T-helper 1 cell treated with Interleukin-12 subunit alpha and Interleukin-12 subunit beta and Interleukin-4 antibody, amounts not matched to agents 30 μg/mL and 1 μg/mL, for 36 hours (primary cell): ENCODE results near the gene DENND1A.
"Not testable (repeated sequence)": the region's sequence is repeated elsewhere in the genome, so short reads cannot be mapped to it uniquely, and the experiment has no call there.

Experiments
- H3K27ac Mint-ChIP-seq: one replicate; pipeline ENCODE4 v1.8.0; 2021; ENCODE audit warnings: mild to moderate bottlenecking, mixed read lengths
- H3K27me3 Mint-ChIP-seq: one replicate; pipeline ENCODE4 v1.8.0; 2021; ENCODE audit warnings: low read depth, mixed read lengths
- H3K36me3 Mint-ChIP-seq: one replicate; pipeline ENCODE4 v1.8.0; 2021; ENCODE audit warnings: low read depth, mixed read lengths
- H3K4me1 Mint-ChIP-seq: one replicate; pipeline ENCODE4 v1.8.0; 2021; ENCODE audit warnings: low read depth, mixed read lengths
- H3K4me3 Mint-ChIP-seq: one replicate; pipeline ENCODE4 v1.8.0; 2021; ENCODE audit warnings: mild to moderate bottlenecking, moderate library complexity, mixed read lengths
- H3K9me3 Mint-ChIP-seq: one replicate; pipeline ENCODE4 v1.8.0; 2021; ENCODE audit warnings: mixed read lengths

DENND1A gene

DNA sequence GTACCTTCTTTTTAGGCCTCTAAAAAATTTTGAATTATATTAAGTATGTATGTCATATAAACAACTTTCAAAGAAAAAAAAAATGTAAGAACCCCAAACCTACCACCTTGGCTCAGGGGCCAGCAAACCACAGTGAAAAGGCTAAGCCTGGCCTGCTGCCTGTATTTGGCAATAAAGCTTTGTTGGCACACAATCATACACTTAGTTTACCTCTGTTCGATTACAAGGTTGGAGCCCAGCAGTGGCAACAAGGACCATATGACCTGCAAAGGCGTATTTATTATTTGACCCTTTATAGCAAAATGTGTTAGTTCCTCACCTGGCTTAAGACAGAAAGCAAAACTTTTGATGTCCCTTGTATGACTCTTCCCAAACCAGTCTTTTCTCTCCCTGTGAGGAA, 282.8 kb downstream of the DENND1A start:
- Mint-ChIP-seq H3K36me3 (peaks cover 4% of the 10 kb centered on the region), H3K4me1 (peaks cover 8% of the 10 kb centered on the region), H3K27me3 (peaks cover 24% of the 10 kb centered on the region), H3K4me3 (no peak overlapping the region), H3K27ac (no peak overlapping the region), H3K9me3 (no peaks in the 10 kb centered on the region)

DNA sequence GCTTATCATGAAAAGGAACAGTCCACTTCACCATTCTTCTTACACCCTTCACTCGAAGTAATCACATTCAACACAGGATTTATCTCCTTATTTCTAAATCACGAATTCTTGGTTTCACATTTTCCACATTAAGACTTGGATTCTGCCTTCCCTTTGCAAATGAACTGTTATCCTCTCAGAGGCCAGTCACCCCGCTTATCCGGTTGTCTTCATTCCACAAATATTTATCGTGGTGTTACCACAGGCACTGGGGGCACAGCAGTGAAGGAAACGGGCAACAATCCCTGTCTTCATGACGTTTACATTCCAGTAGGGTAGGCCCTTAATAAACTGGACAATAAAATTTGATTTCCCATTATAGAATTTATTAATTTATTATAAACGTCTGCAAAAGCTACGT, 284.2 kb downstream of the DENND1A start:
- no peak overlapping the region for H3K4me3 Mint-ChIP-seq
- H3K36me3 Mint-ChIP-seq, result no peaks in the 10 kb centered on the region
- H3K27ac Mint-ChIP-seq, result no peak overlapping the region
- H3K27me3 Mint-ChIP-seq, result peaks cover 32% of the 10 kb centered on the region
- H3K4me1 Mint-ChIP-seq, result peaks cover 13% of the 10 kb centered on the region
- no peaks in the 10 kb centered on the region for H3K9me3 Mint-ChIP-seq

DNA sequence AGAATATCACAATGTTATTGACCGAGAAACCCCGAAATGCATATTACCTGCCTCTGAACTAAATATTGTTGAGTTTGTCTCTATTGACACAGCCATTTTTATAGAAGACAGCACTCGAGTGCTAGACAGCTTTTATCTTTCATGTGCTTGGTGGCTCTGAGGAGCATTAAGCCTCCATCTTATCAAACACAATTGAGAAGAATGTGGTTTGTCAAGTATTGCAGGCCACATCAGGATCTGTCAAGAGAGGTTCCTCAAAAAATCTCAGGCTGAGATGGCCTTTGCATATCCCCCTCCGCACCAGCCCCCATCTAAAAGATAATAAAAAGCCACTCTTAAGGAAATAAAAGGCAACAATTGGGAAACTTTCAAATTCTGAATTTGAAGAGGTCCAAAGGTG, 284.8 kb downstream of the DENND1A start:
- H3K9me3 Mint-ChIP-seq, result no peaks in the 10 kb centered on the region
- no peak overlapping the region for H3K4me3 Mint-ChIP-seq
- H3K27ac Mint-ChIP-seq, result no peak overlapping the region
- H3K27me3 Mint-ChIP-seq, result peaks cover 32% of the 10 kb centered on the region
- peaks cover 20% of the 10 kb centered on the region for H3K4me1 Mint-ChIP-seq
- no peaks in the 10 kb centered on the region for H3K36me3 Mint-ChIP-seq

DNA sequence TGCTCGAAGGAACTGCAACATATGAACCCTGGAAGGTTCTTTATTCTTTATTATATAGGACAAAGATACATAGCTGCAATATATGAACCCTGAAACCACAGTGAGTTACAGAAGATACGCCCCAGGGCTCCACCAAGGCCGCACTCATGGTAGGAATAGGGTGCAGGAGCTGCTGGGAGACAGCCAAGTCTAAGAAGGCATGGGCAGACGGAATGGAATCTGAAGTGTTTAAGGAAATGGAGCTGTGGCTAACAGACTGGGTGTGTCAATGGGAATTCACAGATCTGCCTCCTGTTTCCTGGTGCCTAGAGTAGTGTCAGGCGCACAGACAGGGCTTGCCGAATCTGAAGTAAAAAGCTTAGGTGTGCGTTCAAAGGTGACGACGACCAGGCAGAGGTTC, 286.4 kb downstream of the DENND1A start:
- Mint-ChIP-seq H3K27me3 (peaks cover 32% of the 10 kb centered on the region), H3K36me3 (no peaks in the 10 kb centered on the region), H3K4me1 (peaks cover 19% of the 10 kb centered on the region), H3K4me3 (no peak overlapping the region), H3K27ac (no peak overlapping the region), H3K9me3 (no peaks in the 10 kb centered on the region)

DNA sequence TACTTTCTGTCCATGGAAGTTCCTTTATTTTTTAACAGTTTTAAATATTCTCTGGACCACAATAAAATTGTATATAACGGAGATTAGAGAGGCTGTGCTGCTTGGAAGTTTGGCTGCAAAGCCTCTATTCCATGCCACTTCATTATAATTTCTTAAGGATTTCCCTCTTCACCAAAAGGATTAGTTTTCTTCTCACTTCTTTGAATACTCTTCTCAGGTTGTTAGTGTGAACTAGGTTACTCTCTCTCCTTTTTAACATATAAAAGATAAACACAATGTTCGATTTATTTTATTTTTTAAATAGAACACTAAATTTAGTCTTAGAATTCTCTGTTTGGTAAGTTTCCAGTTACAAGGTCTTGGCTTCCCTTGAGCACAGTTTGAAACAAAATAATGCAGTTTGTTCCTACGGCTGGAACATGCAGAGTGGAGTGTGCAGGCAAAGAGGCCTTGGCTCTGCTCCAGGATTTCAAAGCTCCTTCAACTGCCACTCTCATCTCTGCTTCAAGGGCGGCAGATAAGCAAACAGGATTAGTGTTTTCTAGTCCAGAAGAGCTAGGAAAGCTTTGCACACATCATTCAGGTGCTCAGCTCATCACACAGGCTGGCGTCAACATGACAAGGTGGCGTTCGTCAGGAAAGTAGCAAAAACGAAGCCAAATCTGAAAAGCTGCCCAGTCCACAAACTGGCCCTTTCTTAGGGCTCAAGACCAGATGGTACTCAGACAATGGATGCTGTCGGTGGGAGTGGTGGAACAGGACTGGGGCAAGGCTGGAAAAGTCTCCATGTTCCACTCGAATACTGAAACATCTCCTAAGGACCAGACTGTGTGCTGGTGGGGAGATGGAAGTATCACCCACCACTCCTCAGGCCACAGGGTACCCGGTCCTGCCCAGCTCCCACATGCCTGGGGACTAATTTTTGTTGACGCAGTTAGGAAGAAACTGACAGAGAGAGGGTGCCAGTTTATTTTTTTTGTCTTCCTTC, 287.3 kb downstream of the DENND1A start:
- peaks cover 26% of the 10 kb centered on the region for H3K4me1 Mint-ChIP-seq
- no peaks in the 10 kb centered on the region for H3K36me3 Mint-ChIP-seq
- no peak overlapping the region for H3K4me3 Mint-ChIP-seq
- no peaks in the 10 kb centered on the region for H3K9me3 Mint-ChIP-seq
- H3K27ac Mint-ChIP-seq, result no peak overlapping the region
- H3K27me3 Mint-ChIP-seq, result peaks cover 32% of the 10 kb centered on the region

DNA sequence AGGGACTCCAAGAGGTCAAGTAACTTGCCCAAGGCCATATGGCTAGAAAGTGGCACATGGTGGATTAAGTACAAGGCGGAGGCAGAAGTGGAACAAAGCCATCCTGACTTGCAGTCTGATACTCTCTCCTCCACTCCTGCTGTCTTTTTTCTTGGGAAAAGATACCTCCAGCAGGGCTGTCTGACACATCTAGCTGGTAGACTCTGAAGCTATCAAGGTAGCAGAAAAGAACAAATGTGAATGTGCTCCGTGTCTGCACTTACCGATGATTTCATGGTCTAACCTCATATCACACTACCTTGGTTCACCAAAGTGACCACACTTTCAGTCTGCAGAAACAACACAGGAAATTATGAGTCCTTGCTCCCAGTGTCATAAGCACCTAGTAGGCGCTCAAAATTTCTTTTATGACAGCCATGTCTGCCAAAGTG, 289.1 kb downstream of the DENND1A start:
- no peak overlapping the region for H3K4me3 Mint-ChIP-seq
- no peaks in the 10 kb centered on the region for H3K36me3 Mint-ChIP-seq
- H3K9me3 Mint-ChIP-seq, result no peaks in the 10 kb centered on the region
- peaks cover 32% of the 10 kb centered on the region for H3K4me1 Mint-ChIP-seq
- H3K27me3 Mint-ChIP-seq, result peaks cover 37% of the 10 kb centered on the region
- no peak overlapping the region for H3K27ac Mint-ChIP-seq

DNA sequence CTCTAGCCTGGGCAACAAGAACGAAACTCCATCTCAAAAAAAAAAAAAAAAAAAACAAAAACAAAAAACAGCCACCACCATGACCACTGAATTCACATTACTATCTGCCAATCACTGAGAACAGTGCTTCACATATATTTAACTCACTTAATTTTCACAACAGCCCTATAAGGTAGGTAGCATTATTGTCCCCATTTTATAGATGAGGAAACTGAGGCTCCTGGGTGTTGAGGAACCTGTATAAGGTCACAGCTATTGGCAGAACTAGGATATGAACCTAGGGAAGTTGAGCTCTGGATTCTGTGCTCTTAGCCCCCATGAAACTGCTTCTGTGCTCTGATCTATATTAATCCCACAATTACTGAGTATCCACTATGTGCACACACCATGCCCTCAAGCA, 290.2 kb downstream of the DENND1A start:
- Mint-ChIP-seq H3K36me3 (no peaks in the 10 kb centered on the region), H3K4me3 (no peak overlapping the region), H3K27ac (no peak overlapping the region), H3K9me3 (no peaks in the 10 kb centered on the region), H3K4me1 (peaks cover 32% of the 10 kb centered on the region), H3K27me3 (peaks cover 35% of the 10 kb centered on the region)

DNA sequence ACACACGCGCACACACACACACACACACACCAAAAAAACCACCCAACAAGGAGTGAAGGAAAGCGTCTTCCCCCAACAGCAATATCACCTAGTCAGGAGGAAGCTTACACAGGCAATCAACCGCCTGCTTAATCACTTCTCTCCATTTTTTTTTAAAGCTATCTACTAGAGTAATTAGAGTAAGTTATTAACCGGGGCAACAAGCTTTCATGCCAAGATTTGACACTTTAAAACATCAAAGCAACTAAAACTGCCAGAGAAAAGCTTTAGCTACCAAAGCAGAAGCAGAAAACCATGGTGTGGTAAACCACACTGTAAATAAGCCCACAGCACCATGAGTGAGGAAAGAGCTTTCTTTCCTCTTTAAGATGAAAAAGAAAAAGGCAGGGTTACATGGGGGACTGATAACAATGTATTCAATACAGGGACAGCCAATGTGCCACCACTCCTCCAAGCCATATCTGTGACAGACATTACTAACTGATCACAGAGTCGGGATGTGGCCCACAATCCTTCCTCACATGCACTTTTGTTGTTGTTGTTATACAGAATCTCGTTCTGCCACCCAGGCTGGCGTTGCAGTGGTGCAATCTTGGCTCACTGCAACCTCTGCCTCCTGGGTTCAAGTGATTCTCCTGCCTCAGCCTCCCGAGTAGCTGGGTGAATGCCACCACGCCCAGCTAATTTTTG, 291.8 kb downstream of the DENND1A start:
- peak overlapping the region; percentile 10 for H3K27ac Mint-ChIP-seq
- peaks cover 35% of the 10 kb centered on the region for H3K4me1 Mint-ChIP-seq
- H3K36me3 Mint-ChIP-seq, result no peaks in the 10 kb centered on the region
- peak overlapping the region; percentile 70 for H3K4me3 Mint-ChIP-seq
- peaks cover 23% of the 10 kb centered on the region for H3K27me3 Mint-ChIP-seq
- no peaks in the 10 kb centered on the region for H3K9me3 Mint-ChIP-seq

DNA sequence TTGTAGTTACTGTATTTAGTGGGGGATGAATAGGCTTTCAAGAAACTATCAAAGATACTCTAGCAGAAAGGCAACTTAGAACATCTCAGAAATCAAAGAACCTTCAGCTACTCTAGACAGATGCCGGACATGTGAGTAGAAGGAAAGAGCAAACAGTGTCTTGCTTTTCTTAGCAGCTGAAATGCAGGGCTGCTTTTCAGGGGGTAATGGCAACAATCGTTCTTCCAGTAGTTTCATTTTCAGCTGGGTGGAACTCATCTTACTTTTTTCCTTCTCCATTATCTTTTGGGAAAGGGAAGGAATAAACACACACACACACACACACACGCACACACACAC, 292.4 kb downstream of the DENND1A start:
- H3K4me3 Mint-ChIP-seq, result peak overlapping the region; percentile 70
- H3K27me3 Mint-ChIP-seq, result peaks cover 20% of the 10 kb centered on the region
- no peaks in the 10 kb centered on the region for H3K9me3 Mint-ChIP-seq
- H3K4me1 Mint-ChIP-seq, result peaks cover 35% of the 10 kb centered on the region
- no peak overlapping the region for H3K27ac Mint-ChIP-seq
- no peaks in the 10 kb centered on the region for H3K36me3 Mint-ChIP-seq

DNA sequence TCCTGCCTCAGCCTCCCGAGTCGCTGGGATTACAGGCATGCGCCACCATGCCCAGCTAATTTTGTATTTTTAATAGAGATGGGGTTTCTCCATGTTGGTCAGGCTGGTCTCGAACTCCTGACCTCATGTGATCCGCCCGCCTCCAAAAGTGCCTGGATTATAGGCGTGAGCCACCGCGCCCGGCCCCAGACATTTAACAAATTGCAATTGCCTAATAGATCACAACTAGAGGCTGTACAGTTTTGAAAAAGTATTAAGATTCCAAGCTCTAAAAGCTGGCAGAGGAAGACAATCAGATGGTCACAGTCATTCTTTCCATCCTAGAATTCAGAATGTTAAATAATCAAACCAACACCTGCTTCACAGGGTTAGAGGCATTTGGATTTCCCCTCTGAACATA, 293.1 kb downstream of the DENND1A start:
- H3K4me3 Mint-ChIP-seq, H3K27ac Mint-ChIP-seq, H3K9me3 Mint-ChIP-seq, H3K36me3 Mint-ChIP-seq: not testable (repeated sequence)
- H3K4me1 Mint-ChIP-seq, result peaks cover 35% of the 10 kb centered on the region
- peaks cover 15% of the 10 kb centered on the region for H3K27me3 Mint-ChIP-seq

DNA sequence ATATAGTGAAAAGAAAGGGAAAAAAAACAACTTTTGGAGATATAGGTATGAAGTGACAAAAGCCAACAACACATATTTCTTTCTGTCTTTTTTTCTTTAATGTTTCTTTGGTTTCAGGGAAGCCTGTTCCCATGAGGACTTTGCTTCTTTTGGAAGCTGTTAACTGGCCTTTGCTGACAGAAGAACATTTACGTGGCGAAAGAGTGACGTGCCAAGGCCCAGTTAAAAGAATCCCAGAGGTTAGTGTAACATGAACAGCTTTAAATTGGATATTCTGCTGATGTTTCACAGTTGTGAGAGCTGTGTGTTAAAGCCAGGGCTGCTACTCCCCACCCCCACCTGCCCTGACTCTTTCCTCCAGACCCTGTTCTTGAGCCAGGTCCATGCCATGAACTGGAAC, 298.1 kb downstream of the DENND1A start:
- no peaks in the 10 kb centered on the region for H3K36me3 Mint-ChIP-seq
- no peak overlapping the region for H3K4me3 Mint-ChIP-seq
- peaks cover 10% of the 10 kb centered on the region for H3K27me3 Mint-ChIP-seq
- no peaks in the 10 kb centered on the region for H3K9me3 Mint-ChIP-seq
- no peak overlapping the region for H3K27ac Mint-ChIP-seq
- peaks cover 4% of the 10 kb centered on the region for H3K4me1 Mint-ChIP-seq

DNA sequence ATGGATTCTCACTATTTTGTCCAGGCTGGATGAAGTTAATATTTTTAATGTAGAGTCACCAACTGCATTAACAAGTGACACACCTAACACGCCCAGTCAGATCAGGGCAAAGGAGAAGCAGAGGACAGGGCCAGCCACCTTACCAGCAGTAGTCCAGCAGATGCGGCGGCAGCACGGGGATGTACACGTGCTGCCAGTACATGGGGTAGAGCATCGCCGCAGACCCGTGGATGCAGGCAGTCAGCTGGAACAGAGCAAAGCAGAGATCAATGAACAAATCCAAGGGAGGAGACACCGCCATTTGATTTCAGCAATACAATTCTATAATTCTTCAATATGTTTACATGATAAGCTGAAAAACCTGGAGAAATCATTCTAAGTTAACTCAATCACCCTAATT, 299.7 kb downstream of the DENND1A start:
- peaks cover 3% of the 10 kb centered on the region for H3K4me1 Mint-ChIP-seq

DNA sequence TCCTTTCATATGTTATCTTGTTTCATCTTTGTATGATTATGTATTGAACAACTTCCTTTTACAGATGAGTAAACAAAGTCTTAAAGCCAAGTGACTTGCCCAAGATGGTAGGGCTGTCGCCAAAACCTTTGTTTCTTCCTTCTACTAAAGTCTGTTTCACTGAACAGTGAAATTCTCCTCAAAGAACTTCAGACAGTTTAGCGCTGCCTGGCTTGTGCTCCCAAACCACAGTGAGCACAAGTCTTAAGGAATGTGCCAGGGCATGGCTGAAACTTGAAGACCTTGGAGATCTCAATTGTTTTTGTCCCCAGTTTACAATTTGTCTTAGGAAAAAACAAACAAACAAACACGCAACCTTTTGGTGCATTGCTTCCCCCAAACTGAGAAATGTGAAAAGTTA, 300.4 kb downstream of the DENND1A start:
- no peak overlapping the region for H3K27ac Mint-ChIP-seq

More for the DNA sequence above, 299.7 kb downstream of the DENND1A start:
- Mint-ChIP-seq H3K4me3 (no peak overlapping the region), H3K27me3 (peaks cover 8% of the 10 kb centered on the region), H3K36me3 (no peaks in the 10 kb centered on the region), H3K9me3 (no peaks in the 10 kb centered on the region), H3K27ac (no peak overlapping the region)

DNA sequence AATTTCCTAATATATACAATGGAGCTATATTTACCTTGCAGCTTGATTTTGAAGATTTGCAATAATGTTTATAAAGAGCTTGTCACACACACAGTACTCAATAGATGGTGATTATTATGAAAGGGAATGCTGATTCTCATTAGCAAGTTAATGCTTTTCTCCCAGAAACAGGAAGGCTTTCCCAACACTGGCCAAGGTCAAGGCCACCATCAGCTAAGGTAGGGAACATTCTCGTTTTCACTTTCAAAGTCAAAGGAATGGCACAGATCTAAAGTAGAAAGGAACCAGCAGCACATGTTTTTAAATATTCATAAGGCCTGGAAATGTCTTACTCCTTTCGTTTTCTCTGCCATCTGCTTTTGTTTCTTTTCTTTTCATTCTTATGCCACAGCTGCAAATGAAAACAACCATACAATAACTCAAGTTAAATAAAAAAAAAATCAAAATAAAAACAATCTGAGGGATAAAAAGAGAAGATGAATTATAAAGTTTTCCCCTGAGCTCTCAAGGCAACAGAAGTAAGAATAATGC, 307.1 kb downstream of the DENND1A start:
- no peaks in the 10 kb centered on the region for H3K27me3 Mint-ChIP-seq
- H3K4me1 Mint-ChIP-seq, result no peaks in the 10 kb centered on the region
- H3K4me3 Mint-ChIP-seq, result no peak overlapping the region
- H3K9me3 Mint-ChIP-seq, result no peaks in the 10 kb centered on the region
- no peaks in the 10 kb centered on the region for H3K36me3 Mint-ChIP-seq
- no peak overlapping the region for H3K27ac Mint-ChIP-seq

More for the DNA sequence above, 300.4 kb downstream of the DENND1A start:
- Mint-ChIP-seq H3K4me1 (peaks cover 3% of the 10 kb centered on the region), H3K4me3 (no peak overlapping the region), H3K9me3 (no peaks in the 10 kb centered on the region), H3K36me3 (no peaks in the 10 kb centered on the region), H3K27me3 (peaks cover 5% of the 10 kb centered on the region)

DNA sequence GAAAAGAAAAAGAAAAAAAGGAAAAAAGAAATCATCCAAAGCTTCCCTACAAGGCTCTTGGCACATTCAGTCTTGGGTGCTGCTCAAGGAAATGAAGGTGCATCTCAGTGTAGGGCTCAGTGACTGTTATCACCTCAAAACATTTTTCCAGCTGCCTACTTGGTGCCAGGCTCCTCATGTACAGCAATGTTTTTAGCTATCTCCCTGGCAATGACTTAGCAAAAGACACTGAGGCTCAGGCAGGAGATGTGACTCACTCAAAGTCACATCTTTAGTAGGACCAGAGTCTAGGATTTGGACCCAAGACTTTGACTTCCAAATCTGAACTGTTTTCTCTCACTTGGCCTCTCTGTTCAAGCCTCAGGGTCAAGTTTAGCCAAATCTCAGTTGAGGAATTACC, 309.7 kb downstream of the DENND1A start:
- no peaks in the 10 kb centered on the region for H3K36me3 Mint-ChIP-seq
- H3K27ac Mint-ChIP-seq, result no peak overlapping the region
- no peak overlapping the region for H3K4me3 Mint-ChIP-seq
- no peaks in the 10 kb centered on the region for H3K4me1 Mint-ChIP-seq
- H3K27me3 Mint-ChIP-seq, result no peaks in the 10 kb centered on the region
- H3K9me3 Mint-ChIP-seq, result no peaks in the 10 kb centered on the region
